HG03469 (cell line): Measurements from ENCODE around the gene MTTP.

ENCODE experiments used
- ATAC-seq: cut with Tn5 transposase; IDR thresholded peaks from one replicate; pipeline ENCODE4 v1.9.1; 2021; ENCODE audit warnings: mild to moderate bottlenecking, moderate library complexity, moderate number of reproducible peaks; ENCODE audit not compliant: unreplicated experiment

Gene MTTP

GRCh38 chr4:99591757-99592156 is 17.1 kb downstream of the MTTP start:
- no peak for ATAC-seq

GRCh38 chr4:99593781-99594641 is 19.4 kb downstream of the MTTP start:
- ATAC-seq = no peak

DNA sequence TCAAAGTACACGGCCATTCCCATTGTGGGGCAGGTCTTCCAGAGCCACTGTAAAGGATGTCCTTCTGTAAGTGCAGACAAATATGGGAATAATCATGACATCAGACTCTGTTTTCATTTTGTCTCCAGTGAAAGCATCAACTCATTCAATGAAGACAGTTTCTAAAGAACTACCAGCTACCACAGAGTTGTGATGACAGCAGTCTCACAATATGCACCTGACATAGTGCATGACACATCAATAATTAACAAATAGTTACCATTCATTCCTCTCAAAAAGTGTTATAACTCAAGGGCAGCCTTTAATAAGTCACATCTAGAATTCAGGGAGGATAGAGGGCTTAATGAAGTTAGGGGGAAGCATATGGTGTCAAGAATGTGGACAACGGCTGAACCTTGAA is 20.2 kb downstream of the MTTP start:
- ATAC-seq = no peak

GRCh38 chr4:99606716-99607115 is 32.1 kb downstream of the MTTP start:
- ATAC-seq = no peak

DNA sequence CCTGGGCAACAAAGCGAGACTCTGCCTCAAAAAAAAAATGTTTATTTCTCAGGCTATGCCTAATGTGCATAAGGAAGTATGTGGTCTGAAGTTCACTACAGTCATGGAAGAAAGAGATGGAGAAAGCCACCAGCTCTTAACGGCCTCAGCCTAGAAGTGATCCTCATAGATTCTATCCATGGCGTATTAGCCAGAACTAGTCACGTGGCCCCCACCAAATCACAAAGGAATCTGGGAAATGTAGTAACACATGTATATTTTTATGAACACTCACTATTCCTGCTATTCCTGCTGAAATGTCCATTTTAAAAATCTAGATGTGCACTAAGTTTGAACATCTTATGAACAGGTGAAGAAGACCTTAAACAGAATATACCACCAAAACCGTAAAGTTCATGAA is 33.8 kb downstream of the MTTP start:
- ATAC-seq = no peak

- no peak for ATAC-seq
Measured at GRCh38 chr4:99610605-99611175, 36.1 kb downstream of the MTTP start.

- no peak for ATAC-seq
Measured at GRCh38 chr4:99612281-99612680, 37.7 kb downstream of the MTTP start.

DNA sequence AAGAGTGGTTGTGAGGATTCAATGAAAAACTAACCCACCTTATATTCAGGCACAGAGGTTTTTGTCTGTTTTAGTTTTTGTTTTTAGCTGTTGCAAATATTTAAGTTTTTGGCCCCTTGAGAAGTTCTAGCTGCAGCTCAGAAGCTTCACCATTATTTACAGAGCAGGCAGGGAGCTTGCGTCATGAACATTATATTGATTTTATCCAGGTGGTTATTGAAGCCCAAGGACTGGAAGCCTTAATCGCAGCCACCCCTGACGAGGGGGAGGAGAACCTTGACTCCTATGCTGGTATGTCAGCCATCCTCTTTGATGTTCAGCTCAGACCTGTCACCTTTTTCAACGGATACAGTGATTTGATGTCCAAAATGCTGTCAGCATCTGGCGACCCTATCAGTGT is 38.1 kb downstream of the MTTP start:
- ATAC-seq = no peak

GRCh38 chr4:99614491-99614890 is 39.9 kb downstream of the MTTP start:
- no peak for ATAC-seq

DNA sequence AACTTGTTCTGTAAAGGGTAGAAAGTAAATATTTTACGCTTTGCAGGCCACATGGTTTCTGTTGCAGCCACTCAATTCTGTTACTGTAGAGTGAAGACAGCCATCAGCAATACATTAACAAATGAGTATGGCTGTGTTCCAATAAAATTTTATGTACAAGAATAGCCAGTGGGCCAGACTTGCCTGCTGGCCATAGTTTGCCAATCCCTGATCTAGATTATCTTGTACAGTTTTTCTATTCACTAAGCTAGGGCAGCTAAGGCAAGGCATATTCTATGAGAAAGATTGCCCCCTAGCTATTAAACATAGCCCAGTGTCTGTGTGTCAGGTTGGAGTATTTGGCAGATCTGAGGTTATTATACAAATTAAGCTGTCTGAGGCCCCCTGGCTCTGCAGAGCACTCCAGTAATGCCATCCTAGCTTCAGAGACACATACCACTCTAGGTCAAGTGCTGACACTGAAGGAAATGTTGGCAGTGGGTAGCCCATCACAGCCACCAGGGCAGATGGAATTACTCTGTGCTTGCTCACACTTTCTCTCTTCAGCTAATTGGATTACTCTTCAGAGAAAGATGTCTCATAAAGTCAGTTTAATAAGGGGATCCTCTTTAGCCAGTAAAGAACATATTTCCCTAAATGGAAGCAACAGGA is 40.7 kb downstream of the MTTP start:
- no peak for ATAC-seq

- no peak for ATAC-seq
Measured at GRCh38 chr4:99617374-99617773, 42.8 kb downstream of the MTTP start.

DNA sequence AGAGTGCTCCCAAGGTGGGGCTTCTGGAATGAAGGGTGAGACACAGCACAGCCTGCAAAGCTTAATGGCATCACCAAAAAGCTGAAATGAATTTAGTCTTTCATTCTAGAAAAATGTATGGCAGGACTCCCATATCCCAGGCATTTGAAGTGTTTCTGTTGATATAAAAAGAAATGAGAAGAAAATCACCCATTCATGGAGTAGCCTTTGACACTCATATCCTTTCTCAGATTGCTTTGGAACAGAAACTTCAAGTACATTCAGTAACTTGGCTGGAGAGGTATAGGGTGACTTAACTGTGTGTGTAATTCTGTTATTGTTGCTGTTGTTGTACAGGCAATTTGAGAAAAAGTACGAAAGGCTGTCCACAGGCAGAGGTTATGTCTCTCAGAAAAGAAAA is 47.7 kb downstream of the MTTP start:
- no peak for ATAC-seq

- no peak for ATAC-seq
Measured at GRCh38 chr4:99624141-99624719, 49.6 kb downstream of the MTTP start.

DNA sequence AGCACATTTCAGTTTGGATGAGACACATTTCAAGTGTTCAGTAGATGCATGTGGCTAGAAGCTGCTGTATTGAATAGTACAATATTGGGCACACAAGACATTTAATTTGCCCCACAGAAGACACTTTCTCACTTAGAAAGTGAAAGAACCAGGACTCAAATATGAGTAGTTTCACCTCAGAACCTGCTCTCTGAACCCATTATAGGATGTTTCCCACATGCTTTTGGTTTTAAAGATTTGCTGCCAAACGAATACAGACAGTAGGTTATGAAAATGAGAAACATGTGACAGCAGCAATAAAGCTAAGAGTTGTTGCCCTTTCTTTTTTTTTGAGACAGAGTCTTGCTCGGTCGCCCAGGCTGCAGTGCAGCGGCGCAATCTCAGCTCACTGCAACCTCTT is 50.7 kb downstream of the MTTP start:
- ATAC-seq = no peak

GRCh38 chr4:99628040-99628439 is 53.4 kb downstream of the MTTP start:
- ATAC-seq = no peak

- no peak for ATAC-seq
Measured at GRCh38 chr4:99629962-99630554, 55.4 kb downstream of the MTTP start.

GRCh38 chr4:99630857-99631360 is 56.3 kb downstream of the MTTP start:
- no peak for ATAC-seq

DNA sequence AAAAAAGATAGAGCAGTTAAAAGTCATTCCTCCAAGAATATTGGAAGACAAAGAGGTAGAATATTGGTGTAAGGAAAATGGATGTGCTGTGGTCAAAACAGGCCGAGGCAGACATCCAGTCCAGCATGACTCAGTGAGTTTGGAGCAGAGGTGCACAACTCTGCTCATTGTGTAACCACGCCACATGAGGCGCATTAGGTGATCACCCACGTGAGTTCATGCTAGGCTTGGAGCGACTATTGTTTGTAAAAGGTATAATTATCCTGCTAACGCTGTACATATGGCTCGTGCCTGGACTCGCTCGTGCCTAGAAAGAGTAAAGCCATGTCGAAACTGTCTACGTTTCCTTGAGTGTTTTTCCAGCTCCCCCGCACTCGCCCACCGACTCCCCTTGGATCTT is 59.1 kb downstream of the MTTP start:
- ATAC-seq = no peak

DNA sequence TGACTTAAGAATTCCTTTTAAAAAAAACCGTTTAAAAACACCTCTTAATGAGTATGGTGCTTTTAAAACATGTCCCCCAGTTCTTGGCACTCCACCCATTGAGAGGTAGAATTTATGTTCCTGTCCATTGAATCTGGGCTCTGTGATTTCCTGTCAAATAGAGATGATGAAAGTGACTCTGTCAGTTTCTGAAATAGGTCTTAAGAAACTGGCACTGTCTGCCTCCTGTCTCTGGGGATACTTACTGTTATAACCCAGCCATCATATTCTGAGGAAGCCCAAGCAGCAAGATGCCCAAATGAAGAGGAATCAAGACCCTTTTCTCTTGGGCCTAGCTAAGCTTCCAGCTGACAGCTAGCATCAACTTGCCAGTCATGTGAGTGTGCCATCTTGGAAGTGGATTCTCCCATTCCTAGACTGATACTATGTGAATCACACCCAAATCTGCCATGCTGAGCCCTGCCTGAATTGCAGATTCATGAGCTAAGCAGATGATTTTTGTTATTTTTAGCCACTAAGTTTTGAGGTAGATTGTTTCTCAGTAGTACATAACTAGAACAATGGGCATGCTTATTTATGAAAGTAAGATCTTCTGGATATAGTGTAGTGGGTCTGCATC is 60.2 kb downstream of the MTTP start:
- no peak for ATAC-seq

- ATAC-seq = no peak
Measured at GRCh38 chr4:99635601-99636000, 61.0 kb downstream of the MTTP start.

DNA sequence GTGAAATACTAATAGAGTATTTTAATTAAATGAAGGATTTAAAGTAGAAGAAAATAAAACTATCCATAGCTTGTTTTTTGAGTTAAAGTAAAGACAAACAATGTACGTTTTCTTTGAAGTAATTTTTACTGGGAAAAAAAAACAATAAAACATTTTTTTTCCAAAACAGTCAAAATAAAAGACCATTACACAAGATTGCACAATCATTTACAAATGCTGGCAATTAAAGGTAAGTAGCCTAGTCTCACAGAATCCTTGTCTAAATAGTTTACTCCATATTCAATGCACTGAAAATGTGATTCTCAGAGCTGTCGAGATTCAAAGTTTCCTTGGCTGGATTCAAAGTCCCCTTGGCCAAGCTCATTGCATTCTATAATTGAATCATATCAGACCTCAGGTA is 61.8 kb downstream of the MTTP start:
- no peak for ATAC-seq
